ENCODE results near the gene NAP1L5.

Gene NAP1L5

GRCh38 chr4:88720451-88721428 is 23.1 kb upstream of the NAP1L5 start:
- no peak for DNase-seq

DNA sequence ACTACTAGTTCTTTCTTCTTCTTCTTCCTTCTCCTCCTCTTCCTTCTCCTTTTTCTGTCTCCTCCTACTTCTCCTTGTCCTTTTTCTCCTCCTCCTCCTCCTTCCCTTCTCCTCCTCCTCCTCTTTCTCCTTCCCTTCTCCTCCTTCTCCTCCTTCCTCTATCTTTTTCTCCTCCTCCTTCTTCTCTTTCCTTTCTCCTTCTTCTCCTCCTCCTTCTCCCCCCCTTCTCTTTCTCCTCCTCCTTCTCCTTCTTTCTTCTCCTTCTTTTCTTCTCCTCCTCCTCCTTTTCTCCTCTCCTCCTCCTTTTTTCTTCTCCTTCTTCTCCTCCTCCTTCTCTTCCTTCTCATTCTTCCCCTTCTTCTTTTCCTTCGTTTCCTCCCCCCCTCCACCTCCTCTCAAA is 21.8 kb upstream of the NAP1L5 start:
- DNase-seq: no peak

- no peak for DNase-seq
These were observed 20.5 kb upstream of the NAP1L5 start for GRCh38 chr4:88718098-88718497.

- no peak for DNase-seq
These were observed 16.2 kb upstream of the NAP1L5 start for GRCh38 chr4:88713782-88714181.

DNA sequence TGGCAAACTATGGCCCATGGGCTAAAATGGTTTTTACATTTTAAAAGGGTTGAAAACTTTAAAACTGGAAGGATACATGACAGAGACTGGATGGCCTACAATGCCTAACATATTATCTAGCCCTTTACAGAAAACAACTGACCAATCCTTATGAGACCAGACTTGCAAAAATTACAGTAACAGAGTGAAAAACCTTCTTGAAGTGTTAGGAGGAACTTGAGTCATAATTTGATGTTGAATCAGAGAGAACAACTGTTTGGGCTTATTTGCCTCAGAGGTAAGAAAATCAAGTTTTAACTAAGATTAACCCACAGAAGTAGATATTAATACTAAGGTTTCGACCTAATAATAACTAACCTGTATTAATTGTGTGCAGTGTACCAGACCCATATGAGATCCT is 12.4 kb upstream of the NAP1L5 start:
- DNase-seq: no peak

DNA sequence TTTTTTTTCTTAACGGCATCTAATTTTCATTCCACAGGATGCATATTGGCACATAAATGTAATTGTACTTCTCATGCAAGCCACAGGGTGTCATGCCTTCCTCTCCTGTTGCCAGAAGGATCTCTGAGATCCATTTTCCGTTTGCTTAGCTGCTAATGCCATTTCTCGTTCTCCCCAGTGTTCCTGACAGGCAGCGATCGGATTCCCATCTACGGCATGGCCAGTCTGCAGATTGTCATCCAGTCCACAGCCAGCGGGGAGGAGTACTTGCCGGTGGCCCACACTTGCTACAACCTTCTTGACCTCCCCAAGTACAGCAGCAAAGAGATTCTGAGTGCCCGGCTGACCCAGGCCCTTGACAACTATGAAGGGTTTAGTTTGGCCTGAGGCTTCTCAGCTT is 8.9 kb upstream of the NAP1L5 start:
- no peak for DNase-seq

DNA sequence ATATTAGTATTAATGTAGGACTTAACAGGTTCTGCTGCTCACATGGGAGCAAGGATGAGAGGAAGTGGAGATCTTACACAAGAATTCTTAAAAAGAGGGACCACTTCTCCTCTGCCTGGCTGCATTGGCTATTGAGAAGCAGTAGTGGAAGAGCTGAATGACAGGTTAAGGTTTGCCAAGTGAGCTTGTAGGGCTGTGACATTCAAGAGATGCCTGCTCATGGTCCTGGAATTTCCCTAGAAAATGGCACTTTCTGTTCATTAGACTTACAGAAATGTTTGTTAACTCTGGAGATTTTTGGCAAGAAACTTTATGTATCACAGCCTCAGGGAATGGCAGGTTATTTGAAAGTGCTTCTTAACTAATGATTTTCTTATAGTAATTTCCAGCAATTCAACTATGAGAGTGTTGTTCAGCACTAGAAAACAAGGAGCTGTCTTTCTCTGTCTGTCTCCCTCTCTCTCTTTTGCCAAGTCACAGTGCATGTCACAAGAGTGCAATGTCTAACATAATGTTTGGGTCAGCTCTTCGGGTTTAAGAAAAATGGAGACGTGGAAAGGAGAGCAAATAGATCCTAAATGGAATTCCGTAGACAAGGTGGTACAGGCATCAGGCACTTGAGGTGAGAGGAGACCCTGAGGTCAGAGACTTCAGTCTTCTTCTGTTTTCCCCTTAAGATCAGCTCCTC is 8.3 kb upstream of the NAP1L5 start:
- DNase-seq: no peak

GRCh38 chr4:88705223-88705622 is 7.6 kb upstream of the NAP1L5 start:
- no peak for DNase-seq

DNA sequence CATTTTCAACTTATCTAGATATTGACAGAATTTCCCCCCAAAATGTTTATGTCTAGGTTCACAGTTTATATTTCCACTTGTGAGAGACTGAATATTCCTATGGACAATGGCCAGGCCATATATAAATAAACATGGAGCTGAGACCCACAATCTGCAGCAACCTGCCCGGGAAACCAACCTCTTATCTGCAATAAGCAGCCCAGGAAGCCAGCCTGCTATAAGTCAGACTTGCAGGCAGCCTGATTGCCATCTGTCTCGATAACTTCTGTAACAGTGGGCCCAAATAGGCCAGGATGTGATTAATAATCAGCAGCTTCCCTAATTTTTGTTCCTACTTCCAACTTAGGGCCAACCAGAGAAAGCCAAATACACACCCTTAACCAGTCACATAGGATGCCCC is 5.2 kb upstream of the NAP1L5 start:
- DNase-seq: no peak

DNA sequence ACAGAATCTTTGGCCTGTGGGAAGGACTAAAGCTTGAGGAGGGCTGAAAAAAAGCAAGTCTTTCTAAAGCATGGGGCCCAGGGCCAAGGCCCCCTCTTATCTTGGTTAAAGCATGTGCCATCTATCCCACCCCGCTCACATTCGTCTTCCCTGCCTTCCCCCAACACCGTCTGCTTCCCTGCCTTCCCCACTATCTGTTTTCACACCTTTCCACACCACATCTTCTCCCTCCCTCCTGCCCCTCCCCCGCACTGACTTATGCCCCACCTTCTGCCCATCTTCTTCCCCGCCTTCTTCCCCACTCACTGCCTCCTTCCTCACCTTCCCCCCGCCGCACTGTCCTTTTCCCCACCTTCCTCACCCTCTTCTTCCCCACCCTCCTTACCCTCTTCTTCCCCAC is 890 bp upstream of the NAP1L5 start:
- no peak for DNase-seq

- peak; percentile 64 for DNase-seq
These were observed 488 bp downstream of the NAP1L5 start for GRCh38 chr4:88697141-88697540.

- DNase-seq: no peak
These were observed 999 bp downstream of the NAP1L5 start for GRCh38 chr4:88696630-88697029.

GRCh38 chr4:88693792-88694191 is 3.8 kb downstream of the NAP1L5 start:
- DNase-seq: no peak

- DNase-seq: no peak
These were observed 7.3 kb downstream of the NAP1L5 start for GRCh38 chr4:88690355-88690754.

- DNase-seq: no peak
These were observed 16.4 kb downstream of the NAP1L5 start for GRCh38 chr4:88681209-88681608.

- DNase-seq: no peak
These were observed 22.1 kb downstream of the NAP1L5 start for GRCh38 chr4:88675543-88675942.

GRCh38 chr4:88674979-88675378 is 22.6 kb downstream of the NAP1L5 start:
- no peak for DNase-seq

DNA sequence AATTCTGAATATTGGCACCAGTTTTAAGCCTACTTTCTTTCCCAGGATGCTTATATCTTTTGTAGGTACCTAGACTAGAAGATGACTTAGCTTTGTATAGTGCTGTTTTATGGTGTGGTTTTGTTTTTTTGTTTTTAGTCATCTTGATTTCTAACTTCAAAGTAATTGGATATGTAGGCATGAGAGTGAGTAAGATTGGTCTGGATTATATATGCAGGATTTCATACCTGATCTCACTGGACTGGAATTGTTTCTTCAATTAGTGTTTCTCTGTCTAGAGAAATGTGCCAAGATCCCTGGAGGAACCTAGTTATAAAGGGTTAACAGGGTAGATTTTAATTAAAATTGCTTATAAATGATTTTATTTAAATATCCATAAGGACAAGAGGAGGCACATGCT is 23.1 kb downstream of the NAP1L5 start:
- DNase-seq: no peak

- no peak for DNase-seq
These were observed 23.7 kb downstream of the NAP1L5 start for GRCh38 chr4:88673886-88674285.

- no peak for DNase-seq
These were observed 24.6 kb downstream of the NAP1L5 start for GRCh38 chr4:88672987-88673386.

GRCh38 chr4:88661739-88662138 is 35.9 kb downstream of the NAP1L5 start:
- no peak for DNase-seq

- DNase-seq: no peak
These were observed 37.0 kb downstream of the NAP1L5 start for GRCh38 chr4:88660446-88661294.

- no peak for DNase-seq
These were observed 37.8 kb downstream of the NAP1L5 start for GRCh38 chr4:88659890-88660208.
